H1 (cell line): ENCODE measurements around the gene FBLN5. TPM values are rescaled to one million over a fixed set of nuclear protein-coding genes. Genes with fewer than 3 reads are reported as not detected.

Experiments
- CTCF ChIP-seq, 3 experiments: IDR thresholded peaks; 1 replicate in 2 of 3; 2 replicates in 1 of 3; pipeline versions ENCODE4 v1.5.1 to v1.6.1; 2011; ENCODE audit warnings: low read length in 3 of 3, mild to moderate bottlenecking in 3 of 3, inconsistent platforms in 2 of 3, low read depth in 1 of 3, moderate library complexity in 1 of 3; ENCODE audit not compliant: insufficient read depth in 1 of 3; ENCODE audit errors: control extremely low read depth in 1 of 3
- SAP30 ChIP-seq: fragments of 300-600 bp; sonication (generic); IDR thresholded peaks from 2 replicates; pipeline ENCODE4 v1.7.1; 2012; ENCODE audit warnings: low read length, moderate library complexity, mild to moderate bottlenecking, inconsistent platforms; ENCODE audit not compliant: insufficient read depth, insufficient replicate concordance
- polyA plus RNA-seq, 7 experiments: library from polyadenylated mRNA; depleted of rRNA in 3 of 7; stranded (reverse) in 5 of 7; unstranded in 2 of 7; fragments of >200 nt in 5 of 7; fragments of 200-250 nt in 2 of 7; gene quantifications; 1 replicate in 5 of 7; 2 replicates in 1 of 7; 4 replicates in 1 of 7; pipeline versions ENCODE4 v1.2.1 to v1.2.3, GENCODE V29; 2011 to 2013; ENCODE audit warnings: missing spikeins in 2 of 7, mixed read lengths in 2 of 7
- total RNA-seq: library from RNA; stranded (reverse); fragmentation: NEBNext Ultra II Directional; extraction: Animal tissue kit (Norgen Biotek cat#: 25700); gene quantifications from 2 replicates; pipeline ENCODE4 v1.2.1, GENCODE V29; 2021

FBLN5 gene
- total and polyA plus RNA-seq, 2 of the 8 experiments (the other 6 are each of a cell fraction or from before 2014, with no cell fraction given) = 0.88 to 3.5 TPM

GRCh38 chr14:91827746-91828145 lies 119.7 kb downstream of the FBLN5 start (continued):
- TF ChIP-seq CTCF (IDR thresholded peaks at IDR 0.05; ENCODE audit: control extremely low read depth in 1 of 3, insufficient read depth in 1 of 3, low read depth in 1 of 3, low read length in 3 of 3) (no peak), SAP30 (no peak)

Other genes with a start within 250 kb of the FBLN5 start
- 0.30 TPM in 1 of 2 replicates, not detected in the other for gene CATSPERB, start 215.6 kb downstream of the FBLN5 start, total RNA-seq
- 0.08 and 0.11 TPM in 2 replicates for gene CATSPERB, start 215.6 kb downstream of the FBLN5 start, polyA plus RNA-seq (2011; rRNA removed)
- gene TC2N, start 80.2 kb downstream of the FBLN5 start, total RNA-seq = 34.2 and 36.2 TPM in 2 replicates
- gene TC2N, start 80.2 kb downstream of the FBLN5 start, polyA plus RNA-seq (2011; rRNA removed) = 5.9 and 9.7 TPM in 2 replicates
- gene TRIP11, start 92.4 kb upstream of the FBLN5 start, total RNA-seq = 30.4 and 32.3 TPM in 2 replicates
- gene TRIP11, start 92.4 kb upstream of the FBLN5 start, polyA plus RNA-seq (2011; rRNA removed) = 1.5 and 3.3 TPM in 2 replicates
- gene ATXN3, start 158.9 kb upstream of the FBLN5 start, total RNA-seq = 31.7 and 37.2 TPM in 2 replicates
- gene ATXN3, start 158.9 kb upstream of the FBLN5 start, polyA plus RNA-seq (2011; rRNA removed) = 4.1 and 8.8 TPM in 2 replicates
- gene NDUFB1, start 174.0 kb upstream of the FBLN5 start, total RNA-seq = 124 and 127 TPM in 2 replicates
- gene NDUFB1, start 174.0 kb upstream of the FBLN5 start, polyA plus RNA-seq (2011; rRNA removed) = 190 and 271 TPM in 2 replicates
- gene CPSF2, start 174.3 kb upstream of the FBLN5 start, total RNA-seq = 130 and 141 TPM in 2 replicates
- 10.0 and 11.3 TPM in 2 replicates for gene CPSF2, start 174.3 kb upstream of the FBLN5 start, polyA plus RNA-seq (2011; rRNA removed)